Prostate gland (tissue), 2 donors: Measurements from ENCODE around the gene GAB2. TPM values are rescaled to one million over a fixed set of nuclear protein-coding genes. Genes with fewer than 3 reads are reported as not detected.

ENCODE experiments used
- DNase-seq: peaks from one replicate; pipeline ENCODE4 v3.0.0-alpha.2; 2019; ENCODE audit warnings: low spot score
- H3K27ac ChIP-seq, 2 donors: fragments of 200-600 bp; sonication (generic); 2 replicates each; pipeline ENCODE4 v1.5.1; 2017 to 2019
- H3K27me3 ChIP-seq: fragments of 200-600 bp; sonication (generic); replicated peaks from 2 replicates; pipeline ENCODE4 v1.5.1; 2019; ENCODE audit not compliant: insufficient read depth
- H3K36me3 ChIP-seq, 2 donors: fragments of 200-600 bp; sonication (generic); 1 replicate in 1 of 2; 2 replicates in 1 of 2; pipeline versions ENCODE4 v1.5.1 to v1.8.1; 2017 to 2019
- H3K4me1 ChIP-seq: fragments of 200-600 bp; sonication (generic); replicated peaks from 2 replicates; pipeline ENCODE4 v1.5.1; 2019
- H3K4me3 ChIP-seq, 2 donors: fragments of 200-600 bp; sonication (generic); 2 replicates each; pipeline ENCODE4 v1.5.1; 2017 to 2019
- H3K9me3 ChIP-seq: fragments of 200-600 bp; sonication (generic); 2 replicates; pipeline ENCODE4 v1.5.1; 2017
- CTCF ChIP-seq, 4 experiments: fragments of 200-600 bp in 2 of 4; fragments of 450-650 bp in 2 of 4; sonication (generic) in 2 of 4; IDR thresholded peaks; 1 replicate in 3 of 4; 2 replicates in 1 of 4; pipeline ENCODE4 v1.5.1; 2016 to 2019; ENCODE audit warnings: antibody characterized with exemption in 4 of 4, mild to moderate bottlenecking in 2 of 4, moderate library complexity in 2 of 4
- POLR2A ChIP-seq: fragments of 450-650 bp; IDR thresholded peaks from one replicate; pipeline ENCODE4 v1.6.1; 2016; ENCODE audit warnings: antibody characterized with exemption, mild to moderate bottlenecking
- POLR2AphosphoS5 ChIP-seq: sonication (generic); formaldehyde crosslinking; IDR thresholded peaks from one replicate; pipeline ENCODE4 v1.6.1; 2017; ENCODE audit warnings: antibody characterized with exemption
- WGBS: methylation state at CpG from one replicate; pipeline ENCODE4 v1.1.5; 2018; 5-methylcytosine and 5-hydroxymethylcytosine counted together
- intact Hi-C: fragments of 100-400 bp; cut with DNase I; formaldehyde crosslinking; loops from one replicate; pipeline ENCODE4 v1.14.2; 2022
- total RNA-seq, 2 donors: library from RNA; depleted of rRNA; stranded (reverse); fragments of >200 nt; gene quantifications; one replicate each; pipeline ENCODE4 v1.1.0, GENCODE V29; 2016

GAB2 gene
- total RNA-seq, 2 donors from 2014 or later, result 7.4 to 12.8 TPM

DNA sequence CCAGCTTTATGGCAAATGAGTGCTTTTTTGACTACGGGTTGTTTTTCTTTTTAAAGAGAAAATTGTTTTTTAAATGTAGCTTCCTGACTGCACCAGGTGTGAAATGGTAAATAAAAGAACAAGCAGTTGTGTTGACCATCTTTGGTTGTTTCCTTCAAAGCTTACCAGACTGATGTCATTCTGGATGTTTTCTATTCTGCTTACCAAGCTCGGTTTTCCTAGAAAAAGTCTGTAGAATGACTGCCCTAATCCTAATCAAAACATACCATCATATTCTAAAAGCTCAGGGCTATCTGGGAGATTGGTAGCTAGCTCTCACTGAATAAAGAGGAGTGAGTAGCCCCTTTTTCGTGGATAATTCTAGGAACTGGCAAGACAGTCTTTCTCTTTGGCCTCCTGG is 77.7 kb downstream of the GAB2 start:
- no peak overlapping the region for H3K4me3 ChIP-seq
- TF ChIP-seq POLR2A, result no peak
- TF ChIP-seq POLR2AphosphoS5, result no peak
- no peak for TF ChIP-seq CTCF (IDR thresholded peaks at IDR 0.05)
- no peaks in the 10 kb centered on the region for H3K4me1 ChIP-seq
- no peaks in the 10 kb centered on the region for H3K9me3 ChIP-seq
- DNase-seq, result no peak
- no peak overlapping the region for H3K27ac ChIP-seq
- no peaks in the 10 kb centered on the region for H3K27me3 ChIP-seq
- intact Hi-C loops, result no loop called here
- WGBS, result 68% methylated on average over 3 of the region's 3 CpGs
- no peaks in the 10 kb centered on the region for H3K36me3 ChIP-seq

- TF ChIP-seq POLR2AphosphoS5 (no peak), CTCF (IDR thresholded peaks at IDR 0.05) (no peak), POLR2A (no peak)
- H3K27ac ChIP-seq, result no peak overlapping the region
- DNase-seq, result no peak
- no peaks in the 10 kb centered on the region for H3K9me3 ChIP-seq
- intact Hi-C loops, result no loop called here
- H3K27me3 ChIP-seq, result no peaks in the 10 kb centered on the region
- H3K4me3 ChIP-seq, result no peak overlapping the region
- no peaks in the 10 kb centered on the region for H3K4me1 ChIP-seq
- 93% methylated on average over 1 of the region's 1 CpG for WGBS
- H3K36me3 ChIP-seq, result no peaks in the 10 kb centered on the region
These were observed 78.1 kb downstream of the GAB2 start for GRCh38 chr11:78339483-78339882.

DNA sequence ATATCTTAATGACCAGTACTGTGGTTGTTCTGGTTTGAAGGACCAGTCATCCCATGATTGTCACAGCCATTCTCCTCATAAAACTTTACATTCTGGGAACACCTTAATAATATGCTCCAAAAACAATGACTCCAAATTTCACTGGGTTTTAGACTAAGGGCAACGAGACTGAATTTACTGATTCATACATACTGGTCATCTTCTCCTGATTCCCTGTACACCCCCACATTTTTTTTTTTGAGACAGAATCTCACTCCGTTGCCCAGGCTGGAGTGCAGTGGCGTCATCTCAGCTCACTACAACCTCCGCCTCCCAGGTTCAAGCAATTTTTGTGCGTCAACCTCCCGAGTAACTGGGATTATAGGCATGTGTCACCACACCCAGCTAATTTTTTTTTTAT is 78.9 kb downstream of the GAB2 start:
- no peak overlapping the region for H3K4me3 ChIP-seq
- TF ChIP-seq POLR2AphosphoS5, result no peak
- no peak for TF ChIP-seq CTCF (IDR thresholded peaks at IDR 0.05)
- TF ChIP-seq POLR2A, result no peak
- H3K4me1 ChIP-seq, result no peaks in the 10 kb centered on the region
- 95% methylated on average over 6 of the region's 6 CpGs for WGBS
- H3K27me3 ChIP-seq, result no peaks in the 10 kb centered on the region
- no peak overlapping the region for H3K27ac ChIP-seq
- intact Hi-C loops, result no loop called here
- H3K9me3 ChIP-seq, result no peaks in the 10 kb centered on the region
- DNase-seq, result no peak
- H3K36me3 ChIP-seq, result no peaks in the 10 kb centered on the region

- Histone ChIP-seq H3K27me3 (no peaks in the 10 kb centered on the region), H3K9me3 (no peaks in the 10 kb centered on the region), H3K36me3 (no peaks in the 10 kb centered on the region), H3K4me3 (no peak overlapping the region), H3K4me1 (no peaks in the 10 kb centered on the region), H3K27ac (no peak overlapping the region)
- intact Hi-C loops, result no loop called here
- no peak for DNase-seq
- WGBS, result 93% methylated on average over 1 of the region's 1 CpG
- no peak for TF ChIP-seq POLR2A
- no peak for TF ChIP-seq CTCF (IDR thresholded peaks at IDR 0.05)
- no peak for TF ChIP-seq POLR2AphosphoS5
These were observed 79.5 kb downstream of the GAB2 start for GRCh38 chr11:78338138-78338537.

GRCh38 chr11:78337554-78337924 is 80.1 kb downstream of the GAB2 start:
- WGBS, result 74% methylated on average over 2 of the region's 2 CpGs
- H3K36me3 ChIP-seq, result no peaks in the 10 kb centered on the region

More at GRCh38 chr11:78337554-78337924, 80.1 kb downstream of the GAB2 start:
- DNase-seq, result no peak
- intact Hi-C loops, result no loop called here
- Histone ChIP-seq H3K4me1 (no peaks in the 10 kb centered on the region), H3K27me3 (no peaks in the 10 kb centered on the region), H3K4me3 (no peak overlapping the region), H3K27ac (no peak overlapping the region), H3K9me3 (no peaks in the 10 kb centered on the region)
- no peak for TF ChIP-seq POLR2A
- TF ChIP-seq POLR2AphosphoS5, result no peak
- TF ChIP-seq CTCF (IDR thresholded peaks at IDR 0.05), result no peak
